ENCODE measurements around the gene FLVCR2.

DNA sequence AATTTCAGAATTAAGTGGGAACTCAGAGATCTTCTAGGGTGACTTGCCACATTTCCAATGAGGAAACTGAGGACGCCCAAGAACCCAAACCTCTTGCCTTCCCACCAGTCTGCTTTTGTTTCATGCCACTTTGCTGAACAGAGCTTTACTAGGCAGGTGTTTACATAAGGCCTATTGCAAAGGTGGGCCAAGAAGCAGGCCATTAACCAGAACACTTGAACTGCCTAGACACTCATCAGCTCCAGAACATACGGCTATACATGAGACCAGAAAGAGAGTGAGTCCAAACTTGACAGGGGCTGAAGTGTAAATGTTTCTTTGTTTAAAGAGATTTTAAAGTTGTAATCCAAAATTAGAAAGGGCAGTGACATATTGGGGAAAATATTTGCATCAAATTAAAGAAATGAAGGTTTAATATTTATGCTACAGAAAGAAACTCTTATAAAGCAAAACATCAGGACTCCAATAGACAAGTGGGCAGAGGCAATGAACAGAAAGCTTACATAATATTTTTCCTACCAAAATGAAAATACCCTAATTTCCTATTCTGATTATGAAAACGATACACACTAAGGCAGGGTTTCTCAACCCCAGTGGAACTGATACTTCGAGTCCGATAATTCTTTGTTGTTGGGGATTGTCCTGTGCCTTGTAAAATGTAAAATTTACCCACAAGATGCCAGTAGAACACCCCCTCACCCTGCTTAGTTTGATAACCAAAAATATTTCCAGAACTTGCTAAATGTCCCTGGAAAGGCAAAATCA lies 44.4 kb upstream of the FLVCR2 start:
- TF ChIP-seq POLR2A (IDR thresholded peaks at IDR 0.05; ENCODE audit: low read depth): no peak
- no peak for TF ChIP-seq EP300 (IDR thresholded peaks at IDR 0.05)
